ENCODE data around the gene GNAI1.
"Not testable (repeated sequence)": the region's sequence is repeated elsewhere in the genome, so short reads cannot be mapped to it uniquely, and the experiment has no call there.

GNAI1 gene

GRCh38 chr7:80132594-80132993, 2.0 kb upstream of the GNAI1 start:
- no peak for DNase-seq (ENCODE audit: low read depth)

GRCh38 chr7:80133361-80134114, 1.1 kb upstream of the GNAI1 start:
- DNase-seq (ENCODE audit: low read depth) = no peak

GRCh38 chr7:80134115-80134535, 506 bp upstream of the GNAI1 start:
- DNase-seq (ENCODE audit: low read depth) = no peak

GRCh38 chr7:80135309-80136104, 876 bp downstream of the GNAI1 start:
- no peak for DNase-seq (ENCODE audit: low read depth)

- no peak for DNase-seq (ENCODE audit: low read depth)
Measured at GRCh38 chr7:80136261-80137055, 1.8 kb downstream of the GNAI1 start.

GRCh38 chr7:80137410-80137809, 2.8 kb downstream of the GNAI1 start:
- DNase-seq (ENCODE audit: low read depth) = no peak

GRCh38 chr7:80139236-80139635, 4.6 kb downstream of the GNAI1 start:
- DNase-seq (ENCODE audit: low read depth) = no peak

- no peak for DNase-seq (ENCODE audit: low read depth)
Measured at GRCh38 chr7:80140388-80140787, 5.8 kb downstream of the GNAI1 start.

GRCh38 chr7:80141376-80141775, 6.7 kb downstream of the GNAI1 start:
- no peak for DNase-seq (ENCODE audit: low read depth)

GRCh38 chr7:80142853-80143580, 8.4 kb downstream of the GNAI1 start:
- DNase-seq (ENCODE audit: low read depth) = no peak

- peak; percentile 66 for DNase-seq (ENCODE audit: low read depth)
Measured at GRCh38 chr7:80145780-80146422, 11.3 kb downstream of the GNAI1 start.

GRCh38 chr7:80146545-80147182, 12.0 kb downstream of the GNAI1 start:
- no peak for DNase-seq (ENCODE audit: low read depth)

GRCh38 chr7:80147543-80148391, 13.1 kb downstream of the GNAI1 start:
- peak; percentile 87 for DNase-seq (ENCODE audit: low read depth)

- no peak for DNase-seq (ENCODE audit: low read depth)
Measured at GRCh38 chr7:80150611-80151273, 16.1 kb downstream of the GNAI1 start.

GRCh38 chr7:80151274-80151665, 16.6 kb downstream of the GNAI1 start:
- peak; percentile 71 for DNase-seq (ENCODE audit: low read depth)

GRCh38 chr7:80153446-80153845, 18.8 kb downstream of the GNAI1 start:
- DNase-seq (ENCODE audit: low read depth) = no peak

GRCh38 chr7:80154656-80155333, 20.2 kb downstream of the GNAI1 start:
- DNase-seq (ENCODE audit: low read depth) = no peak

- no peak for DNase-seq (ENCODE audit: low read depth)
Measured at GRCh38 chr7:80155374-80155773, 20.7 kb downstream of the GNAI1 start.

- DNase-seq (ENCODE audit: low read depth) = not testable (repeated sequence)
Measured at GRCh38 chr7:80157770-80158169, 23.1 kb downstream of the GNAI1 start.
